Measurements from ENCODE around the gene FAM120B. TPM values are rescaled to one million over a fixed set of nuclear protein-coding genes. Genes with fewer than 3 reads are reported as not detected.

Gene FAM120B
- total RNA-seq, 1 experiment from 2014 or later, result 16.7 TPM

GRCh38 chr6:170434821-170435155 lies 128.2 kb downstream of the FAM120B start:
- Histone ChIP-seq H3T11ph (ENCODE audit: low read length) (no peak overlapping the region), H3K27ac (ENCODE audit: insufficient read length, low read depth, low read length) (no peak overlapping the region), H2BK12ac (ENCODE audit: insufficient read length, low read depth, low read length) (no peak overlapping the region), H2AFZ (ENCODE audit: low read length) (no peak overlapping the region), H4K91ac (ENCODE audit: insufficient read length, low read depth, low read length) (no peak overlapping the region), H2BK5ac (ENCODE audit: insufficient read length, low read length) (no peak overlapping the region), H3K27me3 (ENCODE audit: insufficient read depth, low read length) (no peaks in the 10 kb centered on the region), H3K79me2 (ENCODE audit: insufficient read depth, low read length) (no peaks in the 10 kb centered on the region), H3K23ac (ENCODE audit: insufficient read length, low read depth, low read length) (no peak overlapping the region), H3K4me2 (ENCODE audit: insufficient read depth, insufficient read length, low read length) (no peak overlapping the region), H3K9ac (ENCODE audit: extremely low read depth, insufficient read length, low read length) (no peak overlapping the region), H3K14ac (ENCODE audit: insufficient read depth, low read length) (no peak overlapping the region), H4K5ac (ENCODE audit: insufficient read length, low read depth, low read length) (no peak overlapping the region), H4K8ac (replicated peaks; ENCODE audit: insufficient read length, low read depth, low read length) (no peak overlapping the region), H3K18ac (ENCODE audit: insufficient read length, low read depth, low read length) (no peak overlapping the region), H3K23me2 (ENCODE audit: insufficient read length, low read depth, low read length, poor library complexity, severe bottlenecking) (no peaks in the 10 kb centered on the region), H2AK5ac (ENCODE audit: insufficient read length, low read length) (no peak overlapping the region), H2BK15ac (ENCODE audit: low read depth, low read length) (no peak overlapping the region), H3K4ac (ENCODE audit: low read depth, low read length) (no peak overlapping the region), H2BK120ac (ENCODE audit: low read depth, low read length, poor library complexity, severe bottlenecking) (no peak overlapping the region), H3K79me1 (ENCODE audit: insufficient read depth, low read depth, low read length, poor library complexity, severe bottlenecking) (no peaks in the 10 kb centered on the region), H3K9me3 (ENCODE audit: control insufficient read depth, low read depth, low read length) (no peaks in the 10 kb centered on the region), H2BK20ac (ENCODE audit: low read depth, low read length, poor library complexity, severe bottlenecking) (no peak overlapping the region), H4K20me1 (ENCODE audit: control insufficient read depth, insufficient read depth, insufficient read length) (no peaks in the 10 kb centered on the region), H3K56ac (ENCODE audit: insufficient read length, low read depth, low read length) (no peak overlapping the region), H3K4me1 (ENCODE audit: insufficient read depth, low read length) (no peaks in the 10 kb centered on the region)
- Mint-ChIP-seq H3K27ac (no peak overlapping the region), H3K27me3 (ENCODE audit: low read depth) (peaks cover 6% of the 10 kb centered on the region), H3K36me3 (ENCODE audit: insufficient read depth in 1 of 3, low read depth in 3 of 3) (peaks cover 0 to 9% (median 5%) of the 10 kb centered on the region in 3 experiments; a peak in 5 of 7 replicates), H3K4me3 (no peak overlapping the region), H3K4me1 (peaks cover 16 to 29% of the 10 kb centered on the region in 2 experiments), H3K9me3 (peaks cover 0 to 4% of the 10 kb centered on the region in 2 experiments; a peak in 3 of 5 replicates)
- WGBS (ENCODE audit: extremely low coverage, insufficient read length, low lambda C conversion rate), result no CpG with 5 or more reads among the region's 17 CpGs
- DNase-seq, result no peak
- TF ChIP-seq, protein P1, sequence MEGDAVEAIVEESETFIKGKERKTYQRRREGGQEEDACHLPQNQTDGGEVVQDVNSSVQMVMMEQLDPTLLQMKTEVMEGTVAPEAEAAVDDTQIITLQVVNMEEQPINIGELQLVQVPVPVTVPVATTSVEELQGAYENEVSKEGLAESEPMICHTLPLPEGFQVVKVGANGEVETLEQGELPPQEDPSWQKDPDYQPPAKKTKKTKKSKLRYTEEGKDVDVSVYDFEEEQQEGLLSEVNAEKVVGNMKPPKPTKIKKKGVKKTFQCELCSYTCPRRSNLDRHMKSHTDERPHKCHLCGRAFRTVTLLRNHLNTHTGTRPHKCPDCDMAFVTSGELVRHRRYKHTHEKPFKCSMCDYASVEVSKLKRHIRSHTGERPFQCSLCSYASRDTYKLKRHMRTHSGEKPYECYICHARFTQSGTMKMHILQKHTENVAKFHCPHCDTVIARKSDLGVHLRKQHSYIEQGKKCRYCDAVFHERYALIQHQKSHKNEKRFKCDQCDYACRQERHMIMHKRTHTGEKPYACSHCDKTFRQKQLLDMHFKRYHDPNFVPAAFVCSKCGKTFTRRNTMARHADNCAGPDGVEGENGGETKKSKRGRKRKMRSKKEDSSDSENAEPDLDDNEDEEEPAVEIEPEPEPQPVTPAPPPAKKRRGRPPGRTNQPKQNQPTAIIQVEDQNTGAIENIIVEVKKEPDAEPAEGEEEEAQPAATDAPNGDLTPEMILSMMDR (conservative IDR thresholded peaks at IDR 0.05), result no peak

Measured in H9 (cell line).